A549 (cell line): Measurements from ENCODE around the gene TAF4. TPM values are rescaled to one million over a fixed set of nuclear protein-coding genes. Genes with fewer than 3 reads are reported as not detected.

ENCODE experiments used
- ATAC-seq, 2 experiments: fragments of 200-7000 bp in 1 of 2; fragments of >200 bp in 1 of 2; cut with Nextera tagmentation in 1 of 2; cut with Tn5 transposase in 1 of 2; 3 replicates each; pipeline versions ENCODE4 v1.8.0 to v1.9.1; 2018 to 2020; ENCODE audit warnings: mild to moderate bottlenecking in 1 of 2, moderate library complexity in 1 of 2
- CTCF ChIA-PET: fragments of 300-600 bp; sonication (Branson Sonifier 250); formaldehyde crosslinking; extraction: SDS; loops from one replicate; lab custom pipeline; 2021; ENCODE audit warnings: antibody characterized with exemption, inconsistent platforms; lab: Yijun Ruan, JAX
- POLR2A ChIA-PET: fragments of 350-600 bp; formaldehyde crosslinking; extraction: SDS; loops from one replicate; lab custom pipeline; 2021; ENCODE audit warnings: antibody characterized with exemption, inconsistent platforms; lab: Yijun Ruan, JAX
- DNase-seq, 2 experiments: peaks; one replicate each; pipeline versions ENCODE4 v3.0.0 to v3.0.0-alpha.2; 2011 to 2016; ENCODE audit warnings: low read depth in 1 of 2, low spot score in 1 of 2
- FAIRE-seq: peaks from 2 replicates; lab custom pipeline; 2011; peaks lifted over from hg19 to GRCh38; lab: Jason Lieb, UNC
- H3K27ac ChIP-seq, 2 experiments: fragments of >200 bp; sonication (Bioruptor Twin); formaldehyde crosslinking; 3 replicates each; pipeline ENCODE4 v1.5.1; 2016 to 2017
- H3K4me1 ChIP-seq: fragments of >200 bp; sonication (Bioruptor Twin); formaldehyde crosslinking; 3 replicates; pipeline ENCODE4 v1.6.1; 2016
- H3K4me2 ChIP-seq: fragments of >200 bp; sonication (Bioruptor Twin); formaldehyde crosslinking; 3 replicates; pipeline ENCODE4 v1.6.1; 2016
- H3K4me3 ChIP-seq: fragments of >200 bp; sonication (Bioruptor Twin); formaldehyde crosslinking; 3 replicates; pipeline ENCODE4 v1.5.1; 2016
- H3K9me3 ChIP-seq: fragments of >200 bp; sonication (Bioruptor Twin); formaldehyde crosslinking; 3 replicates; pipeline ENCODE4 v1.6.1; 2016
- CHD4 ChIP-seq: fragments of 200-600 bp; sonication (generic); IDR thresholded peaks from 2 replicates; pipeline ENCODE4 v1.6.1; 2016; ENCODE audit warnings: antibody characterized with exemption, mild to moderate bottlenecking, borderline replicate concordance
- EHF ChIP-seq: fragments of 250-450 bp; sonication (Bioruptor Pico); IDR thresholded peaks from 2 replicates; pipeline ENCODE4 v1.5.0; 2020; ENCODE audit warnings: mild to moderate bottlenecking
- EP300 ChIP-seq, 2 experiments: fragments of >200 bp; sonication (Bioruptor Twin); formaldehyde crosslinking; IDR thresholded peaks; 2 replicates in 1 of 2; 3 replicates in 1 of 2; pipeline ENCODE4 v1.6.1; 2016 to 2017
- ESRRA ChIP-seq: fragments of 150-350 bp; IDR thresholded peaks from 2 replicates; pipeline ENCODE4 v1.6.1; 2014; ENCODE audit warnings: mild to moderate bottlenecking, low read length, borderline replicate concordance
- FOSL2 ChIP-seq, 2 experiments: fragments of 450-650 bp in 1 of 2; fragments of >200 bp in 1 of 2; sonication (Bioruptor Twin) in 1 of 2; formaldehyde crosslinking; IDR thresholded peaks; 2 replicates each; pipeline versions ENCODE4 v1.5.0 to v1.6.1; 2016 to 2020; ENCODE audit warnings: mild to moderate bottlenecking in 1 of 2, moderate library complexity in 1 of 2
- FOXS1 ChIP-seq: fragments of 250-450 bp; sonication (Bioruptor Pico); IDR thresholded peaks from 2 replicates; pipeline ENCODE4 v1.5.0; 2020; ENCODE audit warnings: mild to moderate bottlenecking, moderate library complexity
- HDAC2 ChIP-seq: fragments of 200-600 bp; sonication (generic); IDR thresholded peaks from 2 replicates; pipeline ENCODE4 v1.6.1; 2016
- HEYL ChIP-seq: fragments of 250-450 bp; sonication (Bioruptor Pico); IDR thresholded peaks from 2 replicates; pipeline ENCODE4 v1.8.0; 2021; ENCODE audit warnings: mild to moderate bottlenecking, moderate library complexity
- HOXB13 ChIP-seq: fragments of 250-450 bp; sonication (Bioruptor Pico); IDR thresholded peaks from 2 replicates; pipeline ENCODE4 v1.5.0; 2020; ENCODE audit warnings: low read depth, mild to moderate bottlenecking, moderate library complexity
- HOXB5 ChIP-seq: fragments of 250-450 bp; sonication (Bioruptor Pico); IDR thresholded peaks from 2 replicates; pipeline ENCODE4 v1.5.0; 2020; ENCODE audit warnings: mild to moderate bottlenecking, moderate library complexity
- NPAS2 ChIP-seq: fragments of 250-450 bp; sonication (Bioruptor Pico); IDR thresholded peaks from 2 replicates; pipeline ENCODE4 v1.8.0; 2022; ENCODE audit warnings: mild to moderate bottlenecking, moderate library complexity, borderline replicate concordance
- NR3C1 ChIP-seq: fragments of >200 bp; sonication (Bioruptor Twin); formaldehyde crosslinking; IDR thresholded peaks from 3 replicates; pipeline ENCODE4 v1.6.1; 2017
- PHF8 ChIP-seq: fragments of 200-600 bp; sonication (generic); IDR thresholded peaks from 2 replicates; pipeline ENCODE4 v1.6.1; 2016; ENCODE audit warnings: low read depth, mild to moderate bottlenecking, antibody characterized with exemption, moderate library complexity, borderline replicate concordance
- POLR2A ChIP-seq: IDR thresholded peaks from 2 replicates; pipeline ENCODE4 v1.6.1; 2012; ENCODE audit warnings: mild to moderate bottlenecking, low read length
- RAD21 ChIP-seq, 2 experiments: fragments of >200 bp in 1 of 2; sonication (Bioruptor Twin) in 1 of 2; formaldehyde crosslinking in 1 of 2; IDR thresholded peaks in 1 of 2; conservative IDR thresholded peaks in 1 of 2; 2 replicates in 1 of 2; 3 replicates in 1 of 2; pipeline ENCODE4 v1.6.1; 2012 to 2018; ENCODE audit warnings: inconsistent platforms in 1 of 2
- TFCP2L1 ChIP-seq: fragments of 250-450 bp; sonication (Bioruptor Pico); IDR thresholded peaks from 2 replicates; pipeline ENCODE4 v1.5.0; 2021; ENCODE audit warnings: mild to moderate bottlenecking
- TP53 ChIP-seq: fragments of 250-450 bp; sonication (Bioruptor Pico); IDR thresholded peaks from 2 replicates; pipeline ENCODE4 v1.5.0; 2021; ENCODE audit warnings: mild to moderate bottlenecking, moderate library complexity
- ZC3H11A ChIP-seq: fragments of 450-650 bp; IDR thresholded peaks from 2 replicates; pipeline ENCODE4 v1.6.1; 2014; ENCODE audit warnings: antibody characterized with exemption, mild to moderate bottlenecking
- ZFP36 ChIP-seq: fragments of 450-650 bp; IDR thresholded peaks from 2 replicates; pipeline ENCODE4 v1.6.1; 2014; ENCODE audit warnings: borderline replicate concordance; ENCODE audit not compliant: partially characterized antibody
- WGBS: methylation state at CpG from one replicate; pipeline ENCODE4 v1.1.6; 2017; ENCODE audit errors: missing lambda C conversion rate; 5-methylcytosine and 5-hydroxymethylcytosine counted together
- polyA plus RNA-seq, 4 experiments: library from polyadenylated mRNA; depleted of rRNA in 3 of 4; stranded (reverse); fragments of >200 nt; fragmentation: RNase III in 1 of 4; extraction: RNeasy Plus Mini Kit Qiagen cat#74134 plus additional on column Dnase treatment in 1 of 4; gene quantifications; 2 replicates in 3 of 4; 3 replicates in 1 of 4; pipeline ENCODE4 v1.2.3, GENCODE V29; 2011 to 2017
- TF ChIP-seq, protein P1 (sequence below): IDR thresholded peaks from 2 replicates; pipeline ENCODE4 v1.6.1; 2012
- TF ChIP-seq, protein P2 (sequence below): fragments of 200-600 bp; sonication (generic); IDR thresholded peaks from 2 replicates; pipeline ENCODE4 v1.6.1; 2016; ENCODE audit warnings: antibody characterized with exemption, mild to moderate bottlenecking, moderate library complexity
- TF ChIP-seq, protein P3 (sequence below): fragments of >200 bp; sonication (Bioruptor Twin); formaldehyde crosslinking; IDR thresholded peaks from 3 replicates; pipeline ENCODE4 v1.6.1; 2016

TAF4 gene
- polyA plus RNA-seq, 2 of the 4 experiments (the other 2 are of a cell fraction): 6.1 to 11.0 TPM

DNA sequence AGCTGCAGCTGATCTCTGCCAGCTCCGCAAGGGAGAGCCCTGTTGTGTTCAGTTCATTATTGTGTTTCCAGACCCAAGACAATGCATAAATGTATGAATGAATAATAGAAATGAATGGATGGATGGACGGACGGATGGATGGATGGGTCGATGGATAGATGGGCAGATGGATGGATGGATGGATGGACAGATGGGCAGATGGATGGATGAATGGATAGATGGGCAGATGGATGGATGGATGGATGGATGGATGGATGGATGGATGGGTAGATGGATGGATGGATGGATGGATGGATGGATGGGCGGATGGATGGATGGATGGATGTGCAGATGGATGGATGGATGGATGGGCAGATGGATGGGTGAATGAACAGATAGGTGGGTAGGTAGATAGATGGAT is 39.9 kb upstream of the TAF4 start:
- no peak for DNase-seq
- Histone ChIP-seq H3K4me1 (no peaks in the 10 kb centered on the region), H3K4me2 (no peak overlapping the region), H3K9me3 (peaks cover 87% of the 10 kb centered on the region), H3K4me3 (no peak overlapping the region), H3K27ac (no peak overlapping the region)
- FAIRE-seq: no peak
- 47% methylated on average over 5 of the region's 5 CpGs for WGBS
- TF ChIP-seq HEYL (CRISPR knock-in tag) (no peak), ZC3H11A (no peak), NPAS2 (no peak), TFCP2L1 (CRISPR knock-in tag) (no peak), EHF (no peak), CHD4 (no peak), ZFP36 (no peak), PHF8 (no peak), HDAC2 (no peak), TP53 (CRISPR knock-in tag) (no peak), RAD21 (conservative IDR thresholded peaks at IDR 0.05 in 1 of 2, IDR thresholded peaks at IDR 0.05 in 1 of 2) (no peak), FOXS1 (CRISPR knock-in tag) (no peak), POLR2A (no peak)
- TF ChIP-seq, protein P1, sequence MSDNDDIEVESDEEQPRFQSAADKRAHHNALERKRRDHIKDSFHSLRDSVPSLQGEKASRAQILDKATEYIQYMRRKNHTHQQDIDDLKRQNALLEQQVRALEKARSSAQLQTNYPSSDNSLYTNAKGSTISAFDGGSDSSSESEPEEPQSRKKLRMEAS: no peak
- TF ChIP-seq, protein P2, sequence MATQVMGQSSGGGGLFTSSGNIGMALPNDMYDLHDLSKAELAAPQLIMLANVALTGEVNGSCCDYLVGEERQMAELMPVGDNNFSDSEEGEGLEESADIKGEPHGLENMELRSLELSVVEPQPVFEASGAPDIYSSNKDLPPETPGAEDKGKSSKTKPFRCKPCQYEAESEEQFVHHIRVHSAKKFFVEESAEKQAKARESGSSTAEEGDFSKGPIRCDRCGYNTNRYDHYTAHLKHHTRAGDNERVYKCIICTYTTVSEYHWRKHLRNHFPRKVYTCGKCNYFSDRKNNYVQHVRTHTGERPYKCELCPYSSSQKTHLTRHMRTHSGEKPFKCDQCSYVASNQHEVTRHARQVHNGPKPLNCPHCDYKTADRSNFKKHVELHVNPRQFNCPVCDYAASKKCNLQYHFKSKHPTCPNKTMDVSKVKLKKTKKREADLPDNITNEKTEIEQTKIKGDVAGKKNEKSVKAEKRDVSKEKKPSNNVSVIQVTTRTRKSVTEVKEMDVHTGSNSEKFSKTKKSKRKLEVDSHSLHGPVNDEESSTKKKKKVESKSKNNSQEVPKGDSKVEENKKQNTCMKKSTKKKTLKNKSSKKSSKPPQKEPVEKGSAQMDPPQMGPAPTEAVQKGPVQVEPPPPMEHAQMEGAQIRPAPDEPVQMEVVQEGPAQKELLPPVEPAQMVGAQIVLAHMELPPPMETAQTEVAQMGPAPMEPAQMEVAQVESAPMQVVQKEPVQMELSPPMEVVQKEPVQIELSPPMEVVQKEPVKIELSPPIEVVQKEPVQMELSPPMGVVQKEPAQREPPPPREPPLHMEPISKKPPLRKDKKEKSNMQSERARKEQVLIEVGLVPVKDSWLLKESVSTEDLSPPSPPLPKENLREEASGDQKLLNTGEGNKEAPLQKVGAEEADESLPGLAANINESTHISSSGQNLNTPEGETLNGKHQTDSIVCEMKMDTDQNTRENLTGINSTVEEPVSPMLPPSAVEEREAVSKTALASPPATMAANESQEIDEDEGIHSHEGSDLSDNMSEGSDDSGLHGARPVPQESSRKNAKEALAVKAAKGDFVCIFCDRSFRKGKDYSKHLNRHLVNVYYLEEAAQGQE: no peak
- TF ChIP-seq, protein P3, sequence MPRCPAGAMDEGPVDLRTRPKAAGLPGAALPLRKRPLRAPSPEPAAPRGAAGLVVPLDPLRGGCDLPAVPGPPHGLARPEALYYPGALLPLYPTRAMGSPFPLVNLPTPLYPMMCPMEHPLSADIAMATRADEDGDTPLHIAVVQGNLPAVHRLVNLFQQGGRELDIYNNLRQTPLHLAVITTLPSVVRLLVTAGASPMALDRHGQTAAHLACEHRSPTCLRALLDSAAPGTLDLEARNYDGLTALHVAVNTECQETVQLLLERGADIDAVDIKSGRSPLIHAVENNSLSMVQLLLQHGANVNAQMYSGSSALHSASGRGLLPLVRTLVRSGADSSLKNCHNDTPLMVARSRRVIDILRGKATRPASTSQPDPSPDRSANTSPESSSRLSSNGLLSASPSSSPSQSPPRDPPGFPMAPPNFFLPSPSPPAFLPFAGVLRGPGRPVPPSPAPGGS: no peak
- ChIA-PET POLR2A (no interaction called here), CTCF (interaction anchor here (1.1 kb wide), 1 partner anchor 15 kb away, joined by 5 read pairs; no protein-coding TSS in a partner anchor)
- ATAC-seq: no peak

DNA sequence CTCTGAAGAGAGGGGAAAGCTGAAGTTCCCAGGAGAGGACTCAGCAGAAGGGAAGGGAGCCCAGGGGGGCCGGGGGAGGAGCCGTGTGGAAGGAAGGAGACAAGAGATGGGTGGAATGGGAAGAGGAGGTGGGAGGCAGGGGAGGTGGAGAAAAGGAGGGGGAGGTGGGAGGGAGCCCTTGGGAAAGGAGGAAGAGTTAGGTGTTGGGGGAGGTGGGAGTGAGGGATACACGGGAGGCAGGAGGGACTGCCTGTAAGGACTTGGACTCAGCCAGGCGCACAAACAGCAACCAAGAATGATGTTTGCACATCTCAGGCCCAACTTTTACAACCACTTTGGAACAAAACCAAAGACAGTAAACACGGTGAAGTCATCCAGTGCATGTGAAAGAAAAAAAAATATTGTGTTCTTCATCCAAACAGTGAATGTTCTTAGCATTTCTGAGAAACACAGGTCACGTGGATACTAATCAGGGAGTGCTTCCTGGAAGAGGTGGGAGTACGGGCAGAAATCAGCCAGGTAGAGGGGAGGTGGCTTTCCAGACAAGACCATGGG is 39.2 kb upstream of the TAF4 start:
- Histone ChIP-seq H3K4me3 (no peak overlapping the region), H3K4me1 (no peaks in the 10 kb centered on the region), H3K27ac (no peak overlapping the region), H3K4me2 (no peak overlapping the region), H3K9me3 (peaks cover 89% of the 10 kb centered on the region)
- CTCF ChIA-PET: interaction anchor here (1.3 kb wide), 1 partner anchor 16 kb away, joined by 3 read pairs; no protein-coding TSS in a partner anchor
- no peak for TF ChIP-seq ZC3H11A
- TF ChIP-seq ZFP36: peak; percentile 4
- no peak for TF ChIP-seq HEYL (CRISPR knock-in tag)
- no peak for TF ChIP-seq HOXB5
- TF ChIP-seq FOSL2 (IDR thresholded peaks at IDR 0.05): no peak
- TF ChIP-seq FOSL2 (CRISPR knock-in tag; IDR thresholded peaks at IDR 0.05): no peak
- TF ChIP-seq EP300 (IDR thresholded peaks at IDR 0.05): no peak
- no peak for TF ChIP-seq HOXB13
- TF ChIP-seq NR3C1: no peak
- TF ChIP-seq ESRRA: no peak
- ATAC-seq (no peak), DNase-seq (no peak), FAIRE-seq (no peak)
- POLR2A ChIA-PET: interaction anchor here (0.8 kb wide), 1 partner anchor 288 kb away, joined by 6 read pairs; no protein-coding TSS in a partner anchor
- 35% methylated on average over 7 of the region's 7 CpGs for WGBS
